HG02852 (cell line): Measurements from ENCODE around the gene MFN2.

Experiments used
- ATAC-seq: cut with Tn5 transposase; IDR thresholded peaks from one replicate; pipeline ENCODE4 v1.9.1; 2021; ENCODE audit warnings: mild to moderate bottlenecking, moderate library complexity; ENCODE audit not compliant: unreplicated experiment

Gene MFN2

DNA sequence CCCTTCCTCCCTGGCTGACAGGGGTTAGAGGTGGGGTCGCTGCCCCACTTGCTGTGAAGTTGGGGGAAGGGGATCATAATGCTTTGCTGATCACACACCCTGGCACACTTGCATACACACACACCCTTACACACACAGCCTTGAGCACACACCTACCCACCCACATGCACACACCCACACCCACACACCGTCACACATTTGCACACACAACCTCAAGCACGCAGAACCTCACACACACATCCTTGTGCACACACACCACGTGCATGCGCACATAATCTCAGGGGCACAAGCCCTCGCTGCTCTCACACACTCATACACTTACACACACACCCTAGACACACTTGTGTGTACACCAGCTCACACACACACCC is 66.5 kb downstream of the MFN2 start:
- no peak for ATAC-seq

DNA sequence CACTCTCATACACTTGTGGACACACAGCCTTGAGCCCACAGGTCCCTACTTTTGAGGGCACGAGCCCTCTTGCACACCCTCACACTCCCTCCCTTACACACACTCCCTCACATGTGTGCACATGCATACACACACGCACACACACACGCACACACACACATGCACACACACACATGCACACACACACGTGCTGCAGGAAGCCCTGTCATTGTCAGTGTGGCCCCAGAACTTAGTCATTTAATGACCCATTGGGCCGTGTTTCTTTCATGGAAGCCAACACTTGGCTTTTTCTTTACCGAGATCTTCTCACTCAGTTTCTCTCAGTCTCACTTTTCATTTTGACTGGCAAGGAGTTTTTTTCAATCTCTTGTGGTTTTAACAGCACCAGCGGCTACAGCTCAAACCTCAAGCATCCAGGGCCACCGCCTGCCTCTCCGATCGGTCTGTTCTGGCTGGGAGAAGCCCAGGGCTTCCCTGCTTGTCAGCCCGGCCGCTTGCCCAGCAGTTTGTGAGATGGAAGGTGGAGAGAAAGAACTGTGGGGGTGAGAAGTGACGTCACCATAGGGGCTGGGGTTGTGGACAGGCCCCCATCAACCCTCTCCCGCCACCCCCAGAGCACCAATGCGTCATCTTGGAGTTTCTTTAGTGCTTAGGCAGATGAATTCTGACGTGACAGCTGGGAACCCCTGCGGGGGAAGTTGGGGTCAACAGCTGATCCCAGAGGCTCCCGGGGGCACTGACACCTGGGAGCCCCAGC is 67.1 kb downstream of the MFN2 start:
- ATAC-seq, result peak; percentile 42

- ATAC-seq, result no peak
Observed at GRCh38 chr1:12048372-12048771, 68.1 kb downstream of the MFN2 start.

DNA sequence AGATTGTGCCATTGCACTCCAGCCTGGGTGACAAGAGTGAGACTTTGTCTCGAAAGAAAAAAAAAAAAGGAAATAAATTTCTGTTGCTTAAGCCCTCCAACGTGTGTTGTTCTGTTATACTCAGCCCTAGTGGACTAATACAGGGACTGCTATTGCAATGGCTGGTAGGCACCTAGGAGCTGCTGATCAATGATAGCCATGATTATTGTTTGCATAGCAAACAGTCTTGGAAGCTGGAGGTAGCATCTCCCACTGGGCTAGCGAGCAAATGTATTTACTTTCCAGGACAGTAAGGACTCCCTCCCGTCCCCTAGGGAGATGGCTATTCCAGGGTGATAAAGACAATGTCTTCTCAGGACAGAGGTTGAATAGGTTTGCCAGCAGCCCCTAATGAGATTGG is 69.4 kb downstream of the MFN2 start:
- no peak for ATAC-seq

GRCh38 chr1:12051361-12051760 is 71.1 kb downstream of the MFN2 start:
- ATAC-seq, result no peak

GRCh38 chr1:12052008-12052573 is 71.8 kb downstream of the MFN2 start:
- peak; percentile 68 for ATAC-seq

DNA sequence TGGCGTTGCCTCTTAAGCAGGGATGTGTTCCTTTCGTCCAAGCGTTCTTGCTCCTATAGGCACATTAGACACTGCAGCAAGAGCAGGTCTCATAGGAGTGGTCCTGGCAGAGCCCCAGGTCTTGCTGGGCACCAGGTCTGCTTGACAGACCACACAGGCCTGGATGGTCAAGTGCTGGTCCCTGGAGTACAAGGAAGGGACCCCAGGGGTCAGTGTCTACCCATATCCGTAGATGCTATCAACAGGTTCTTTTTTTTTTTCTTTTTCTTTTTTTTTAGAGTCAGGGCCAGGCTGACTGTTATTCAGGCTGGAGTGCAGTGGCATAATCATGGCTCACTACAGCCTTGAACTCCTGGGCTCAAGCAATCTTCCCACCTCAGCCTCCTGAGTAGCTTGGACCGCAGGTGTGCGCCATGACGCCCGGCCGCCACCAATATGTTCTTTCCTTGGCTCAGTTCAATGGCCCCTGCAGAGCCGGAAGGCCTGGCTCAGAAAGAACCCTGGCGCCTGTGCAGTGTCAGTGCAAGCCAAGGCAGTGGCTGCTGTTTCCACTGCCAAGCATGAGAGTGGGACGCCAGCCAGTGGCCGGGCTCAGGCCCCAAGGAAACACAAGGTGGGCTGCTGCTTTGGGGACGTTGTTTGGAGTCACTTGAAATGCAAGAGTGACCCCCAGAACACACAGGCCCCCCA is 72.9 kb downstream of the MFN2 start:
- ATAC-seq, result no peak

DNA sequence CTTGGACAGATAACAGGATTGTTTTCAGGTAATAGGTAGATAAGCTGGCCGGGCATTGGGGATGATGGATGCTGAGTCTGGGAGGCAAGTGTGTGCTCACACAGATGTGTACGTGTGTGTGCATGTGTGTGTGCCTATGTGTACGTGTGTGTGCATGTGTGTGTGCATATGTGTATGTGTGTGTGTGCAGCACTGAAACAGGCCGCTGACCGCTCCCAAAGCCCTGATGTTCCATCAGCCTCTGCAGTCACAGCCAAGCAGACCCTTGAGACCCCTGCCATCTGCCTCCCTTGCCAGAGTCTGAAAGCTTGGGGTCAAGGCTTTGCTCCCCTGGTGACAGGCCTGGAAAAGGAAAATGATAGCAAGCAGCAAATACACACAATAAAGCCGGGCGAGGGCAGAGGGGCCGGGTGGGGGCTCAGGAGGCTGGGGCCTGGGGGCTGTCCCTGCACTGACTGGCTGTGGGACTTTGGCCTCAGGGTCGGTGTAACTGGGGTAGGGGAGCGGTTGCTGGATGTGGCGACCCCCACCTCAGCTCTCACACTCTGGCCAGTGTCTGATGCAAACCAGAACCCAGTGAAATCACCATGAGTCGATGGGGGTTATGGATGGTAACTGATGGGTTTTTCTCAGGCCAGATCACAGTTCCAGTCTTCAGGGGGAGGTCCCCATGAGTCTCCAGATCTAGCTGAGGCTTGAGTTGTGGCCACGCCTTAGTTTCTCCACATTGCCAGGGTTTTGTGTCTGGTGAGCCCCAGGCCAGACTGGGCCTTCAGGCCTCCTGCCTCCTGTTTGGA is 73.7 kb downstream of the MFN2 start:
- ATAC-seq, result no peak

- ATAC-seq, result no peak
Observed at GRCh38 chr1:12055259-12055658, 75.0 kb downstream of the MFN2 start.

GRCh38 chr1:12056331-12056841 is 76.1 kb downstream of the MFN2 start:
- ATAC-seq, result no peak

- ATAC-seq, result no peak
Observed at GRCh38 chr1:12057382-12057781, 77.1 kb downstream of the MFN2 start.

DNA sequence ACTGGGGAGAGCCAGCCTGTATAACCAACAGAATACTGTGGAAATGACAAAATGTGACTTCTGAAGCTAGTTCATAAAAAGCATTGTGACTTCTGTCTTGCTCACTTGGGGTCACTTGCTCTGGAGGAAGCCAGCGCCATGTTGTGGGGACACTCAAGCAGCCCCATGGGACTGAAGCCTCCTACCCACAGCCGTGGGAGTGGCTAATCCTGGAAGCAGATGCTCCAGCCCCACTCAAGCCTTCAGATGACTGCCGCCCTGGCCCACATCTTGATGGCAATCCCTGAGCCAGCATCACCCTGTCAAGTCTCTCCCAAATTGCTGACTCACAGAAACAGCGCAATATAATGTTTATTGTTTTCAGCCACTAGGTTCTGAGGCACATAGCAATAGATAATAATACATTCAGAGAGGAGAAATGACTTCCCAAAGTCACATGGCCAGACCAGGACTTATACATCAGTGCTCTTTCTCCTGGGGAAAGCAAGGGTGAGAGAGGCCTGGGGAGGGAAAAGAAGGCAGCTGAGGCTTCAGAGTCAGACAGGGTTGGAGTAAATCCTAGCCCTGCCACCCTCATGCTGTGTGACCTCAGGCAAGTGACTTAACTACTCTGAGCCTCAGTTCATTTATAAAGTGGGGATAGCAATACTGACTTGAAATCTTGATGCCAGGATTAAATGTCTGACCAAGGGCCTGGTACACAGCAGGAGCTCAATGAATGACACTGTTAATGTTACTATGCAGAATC is 77.9 kb downstream of the MFN2 start:
- ATAC-seq, result no peak

DNA sequence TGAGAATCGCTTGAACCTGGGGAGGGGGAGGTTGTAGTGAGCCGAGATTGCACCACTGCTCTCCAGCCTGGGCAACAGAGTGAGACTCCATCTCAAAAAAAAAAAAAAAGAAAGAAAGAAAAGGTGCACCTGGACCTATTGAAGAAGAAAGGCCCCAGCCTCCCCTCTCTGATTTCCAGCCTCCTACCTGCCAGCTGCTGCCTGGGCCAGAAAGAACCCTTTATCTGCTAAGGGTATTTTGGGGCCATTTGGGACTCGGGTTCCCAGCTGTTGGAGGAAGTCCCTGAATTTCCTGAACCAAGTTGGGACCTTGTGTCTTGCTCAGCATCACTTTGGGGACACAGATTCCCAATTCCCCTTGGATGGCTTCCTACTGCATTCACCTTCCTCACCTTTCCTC is 79.0 kb downstream of the MFN2 start:
- no peak for ATAC-seq

- ATAC-seq, result no peak
Observed at GRCh38 chr1:12059722-12060464, 79.6 kb downstream of the MFN2 start.

- no peak for ATAC-seq
Observed at GRCh38 chr1:12060500-12060899, 80.3 kb downstream of the MFN2 start.
